MCF 10A (cell line): ENCODE measurements around the gene CEND1. TPM values are rescaled to one million over a fixed set of nuclear protein-coding genes. Genes with fewer than 3 reads are reported as not detected.

Experiments used
- BruUV-seq: library from RNA; stranded (reverse); fragments of 400-500 nt; replicated peaks from 2 replicates; lab custom pipeline; 2021; lab: Mats Ljungman, UMichigan
- CTCF ChIA-PET: fragments of 300-600 bp; sonication (Branson Sonifier 250); formaldehyde crosslinking; extraction: SDS; loops from one replicate; lab custom pipeline; 2021; ENCODE audit warnings: antibody characterized with exemption, inconsistent platforms; lab: Yijun Ruan, JAX
- POLR2A ChIA-PET: fragments of 300-600, 350-650 bp; sonication (Branson Sonifier 250); formaldehyde crosslinking; extraction: SDS; loops from one replicate; lab custom pipeline; 2020; ENCODE audit warnings: antibody characterized with exemption, inconsistent platforms; lab: Yijun Ruan, JAX
- DNase-seq: peaks from one replicate; pipeline ENCODE4 v3.0.0-alpha.2; 2018; ENCODE audit not compliant: unreplicated experiment
- H3K27ac Mint-ChIP-seq: one replicate; pipeline ENCODE4 v1.8.0; 2022; ENCODE audit warnings: mild to moderate bottlenecking, low read depth, mixed read lengths; ENCODE audit not compliant: unreplicated experiment
- H3K27me3 Mint-ChIP-seq: one replicate; pipeline ENCODE4 v1.8.0; 2022; ENCODE audit warnings: mixed read lengths; ENCODE audit not compliant: insufficient read depth, unreplicated experiment
- H3K36me3 Mint-ChIP-seq: one replicate; pipeline ENCODE4 v1.8.0; 2022; ENCODE audit warnings: mild to moderate bottlenecking, moderate library complexity, mixed read lengths; ENCODE audit not compliant: insufficient read depth, unreplicated experiment
- H3K4me1 Mint-ChIP-seq: one replicate; pipeline ENCODE4 v1.8.0; 2022; ENCODE audit warnings: mixed read lengths; ENCODE audit not compliant: insufficient read depth, unreplicated experiment
- H3K4me3 Mint-ChIP-seq: one replicate; pipeline ENCODE4 v1.8.0; 2022; ENCODE audit warnings: mild to moderate bottlenecking, moderate library complexity, mixed read lengths; ENCODE audit not compliant: unreplicated experiment
- H3K9me3 Mint-ChIP-seq: one replicate; pipeline ENCODE4 v1.8.0; 2022; ENCODE audit warnings: mixed read lengths; ENCODE audit not compliant: unreplicated experiment
- CTCF ChIP-seq: fragments of 200-600 bp; IDR thresholded peaks from one replicate; pipeline ENCODE4 v1.8.0; 2022; ENCODE audit warnings: antibody characterized with exemption, mild to moderate bottlenecking; ENCODE audit not compliant: unreplicated experiment
- intact Hi-C: fragments of 100-400 bp; cut with micrococcal nuclease; formaldehyde crosslinking; loops from 2 replicates; pipeline ENCODE4 v1.14.1; 2022
- total RNA-seq: library from RNA; stranded (reverse); gene quantifications from 2 replicates; pipeline ENCODE4 v1.2.3, GENCODE V29; 2022

Gene CEND1
- total RNA-seq, 1 experiment from 2014 or later, result not detected

GRCh38 chr11:761526-762108 lies 28.3 kb downstream of the CEND1 start:
- Mint-ChIP-seq H3K4me1 (peaks cover 16% of the 10 kb centered on the region), H3K4me3 (no peak overlapping the region), H3K9me3 (no peaks in the 10 kb centered on the region), H3K27me3 (no peaks in the 10 kb centered on the region), H3K36me3 (peaks cover 99% of the 10 kb centered on the region), H3K27ac (peak overlapping the region; percentile 93)
- no peak for DNase-seq
- POLR2A ChIA-PET, result interaction anchor here (0.6 to 7.7 kb wide), 9 partner anchors 13 to 202 kb away, joined by 3 to 125 read pairs (median 10); partner anchors contain the start of genes DEAF1, PNPLA2, TALDO1 and TMEM80
- no TSS peak for BruUV-seq
- CTCF ChIA-PET, result interaction anchor here (0.6 to 1.1 kb wide), 6 partner anchors 14 to 321 kb away, joined by 3 to 7 read pairs (median 4); no protein-coding TSS in a partner anchor
- no peak for TF ChIP-seq CTCF
- intact Hi-C loops, result loop anchor here (1.0 to 5.0 kb wide), 4 partner anchors 33 to 99 kb away; partner anchors contain the start of gene SLC25A22

- intact Hi-C loops, result loop anchor here (5.0 kb wide), 1 partner anchor 37 kb away; the partner anchor contains the start of gene SLC25A22
- POLR2A ChIA-PET, result interaction anchor here (0.6 to 7.7 kb wide), 3 partner anchors 12 to 36 kb away, joined by 4 to 125 read pairs (median 21); partner anchors contain the start of gene TALDO1
- no peak overlapping the region for H3K27ac Mint-ChIP-seq
These were observed 29.7 kb downstream of the CEND1 start for GRCh38 chr11:760236-760635.

GRCh38 chr11:749731-750130 lies 40.2 kb downstream of the CEND1 start:
- TF ChIP-seq CTCF, result no peak
- Mint-ChIP-seq H3K27ac (no peak overlapping the region), H3K9me3 (no peaks in the 10 kb centered on the region), H3K27me3 (no peaks in the 10 kb centered on the region), H3K36me3 (peaks cover 23% of the 10 kb centered on the region), H3K4me1 (peaks cover 4% of the 10 kb centered on the region), H3K4me3 (no peak overlapping the region)
- BruUV-seq, result no TSS peak
- POLR2A ChIA-PET, result interaction anchor here (0.7 to 5.6 kb wide), 5 partner anchors 11 to 70 kb away, joined by 3 to 125 read pairs (median 37); partner anchors contain the start of genes GATD1 and PNPLA2
- DNase-seq, result no peak
- CTCF ChIA-PET, result interaction anchor here (1.1 kb wide), 1 partner anchor 89 kb away, joined by 3 read pairs; no protein-coding TSS in a partner anchor
- intact Hi-C loops, result no loop called here

More at GRCh38 chr11:760236-760635, 29.7 kb downstream of the CEND1 start:
- no peak overlapping the region for H3K4me3 Mint-ChIP-seq
- peaks cover 16% of the 10 kb centered on the region for H3K4me1 Mint-ChIP-seq
- BruUV-seq, result no TSS peak
- H3K27me3 Mint-ChIP-seq, result no peaks in the 10 kb centered on the region
- no peaks in the 10 kb centered on the region for H3K9me3 Mint-ChIP-seq
- DNase-seq, result no peak
- peaks cover 100% of the 10 kb centered on the region for H3K36me3 Mint-ChIP-seq
- no peak for TF ChIP-seq CTCF
- CTCF ChIA-PET, result interaction anchor here (1.2 to 4.0 kb wide), 2 partner anchors 13 to 63 kb away, joined by 3 to 18 read pairs; partner anchors contain the start of gene TALDO1

- no peaks in the 10 kb centered on the region for H3K9me3 Mint-ChIP-seq
- no peak for DNase-seq
- POLR2A ChIA-PET, result interaction anchor here (0.5 to 5.6 kb wide), 20 partner anchors 13 to 1149 kb away, joined by 3 to 125 read pairs (median 6); partner anchors contain the start of genes DEAF1, EPS8L2, GATD1 and HRAS
These were observed 41.9 kb downstream of the CEND1 start for GRCh38 chr11:748007-748359.

More at GRCh38 chr11:748007-748359, 41.9 kb downstream of the CEND1 start:
- no TSS peak for BruUV-seq
- H3K27ac Mint-ChIP-seq, result peak overlapping the region; percentile 39
- TF ChIP-seq CTCF, result no peak
- peaks cover 4% of the 10 kb centered on the region for H3K4me1 Mint-ChIP-seq
- peaks cover 15% of the 10 kb centered on the region for H3K36me3 Mint-ChIP-seq
- H3K27me3 Mint-ChIP-seq, result no peaks in the 10 kb centered on the region
- CTCF ChIA-PET, result interaction anchor here (0.6 to 3.3 kb wide), 12 partner anchors 10 to 408 kb away, joined by 3 to 18 read pairs (median 4); no protein-coding TSS in a partner anchor
- intact Hi-C loops, result no loop called here
- H3K4me3 Mint-ChIP-seq, result peak overlapping the region; percentile 82
